Eye (tissue), 1 donor: ENCODE data around the gene CLNK.

Source experiments
- DNase-seq: peaks from one replicate; pipeline ENCODE4 v3.0.0-alpha.2; 2015

The CLNK gene

GRCh38 chr4:10495651-10496050 is 188.9 kb downstream of the CLNK start:
- no peak for DNase-seq

GRCh38 chr4:10492464-10492863 is 192.1 kb downstream of the CLNK start:
- no peak for DNase-seq

GRCh38 chr4:10491401-10491800 is 193.2 kb downstream of the CLNK start:
- DNase-seq, result no peak

- DNase-seq, result no peak
Observed at GRCh38 chr4:10490996-10491395, 193.6 kb downstream of the CLNK start.

- DNase-seq, result no peak
Observed at GRCh38 chr4:10482913-10483312, 201.7 kb downstream of the CLNK start.

- DNase-seq, result no peak
Observed at GRCh38 chr4:10480616-10481015, 204.0 kb downstream of the CLNK start.

- DNase-seq, result no peak
Observed at GRCh38 chr4:10478621-10479020, 205.9 kb downstream of the CLNK start.

GRCh38 chr4:10470505-10470904 is 214.1 kb downstream of the CLNK start:
- no peak for DNase-seq

- no peak for DNase-seq
Observed at GRCh38 chr4:10466161-10466560, 218.4 kb downstream of the CLNK start.

GRCh38 chr4:10462876-10463275 is 221.7 kb downstream of the CLNK start:
- DNase-seq, result no peak

- DNase-seq, result no peak
Observed at GRCh38 chr4:10461850-10462400, 222.6 kb downstream of the CLNK start.

- peak; percentile 92 for DNase-seq
Observed at GRCh38 chr4:10461091-10461849, 223.3 kb downstream of the CLNK start.

- DNase-seq, result peak; percentile 16
Observed at GRCh38 chr4:10460313-10461047, 224.1 kb downstream of the CLNK start.

- no peak for DNase-seq
Observed at GRCh38 chr4:10459305-10459704, 225.3 kb downstream of the CLNK start.

GRCh38 chr4:10458177-10458576 is 226.4 kb downstream of the CLNK start:
- no peak for DNase-seq

- DNase-seq, result peak; percentile 93
Observed at GRCh38 chr4:10457255-10457801, 227.2 kb downstream of the CLNK start, which contains the start of gene ZNF518B. Gene ZNF518B (minus strand): TSS chr4:10457426. CDS start chr4:10446328, 11,098 bp downstream.

GRCh38 chr4:10456595-10457254 is 227.8 kb downstream of the CLNK start:
- peak; percentile 79 for DNase-seq

GRCh38 chr4:10456260-10456594 is 228.3 kb downstream of the CLNK start:
- no peak for DNase-seq

GRCh38 chr4:10455133-10455532 is 229.4 kb downstream of the CLNK start:
- no peak for DNase-seq

GRCh38 chr4:10454726-10455125 is 229.8 kb downstream of the CLNK start:
- no peak for DNase-seq

GRCh38 chr4:10454121-10454520 is 230.4 kb downstream of the CLNK start:
- no peak for DNase-seq

- DNase-seq, result no peak
Observed at GRCh38 chr4:10448991-10449390, 235.6 kb downstream of the CLNK start.

- DNase-seq, result no peak
Observed at GRCh38 chr4:10442976-10443375, 241.6 kb downstream of the CLNK start.
